Inferior parietal cortex (tissue), 1 donor: ENCODE results near the gene TUB.
A peak's percentile ranks its signal among the peaks of the same experiment; 100 is the strongest.

Source experiments
- DNase-seq: peaks from one replicate; pipeline ENCODE4 v3.0.0-alpha.2; 2016; ENCODE audit errors: extremely low spot score

The TUB gene

GRCh38 chr11:8107642-8108041 lies 26.6 kb downstream of the TUB start:
- DNase-seq: no peak

DNA sequence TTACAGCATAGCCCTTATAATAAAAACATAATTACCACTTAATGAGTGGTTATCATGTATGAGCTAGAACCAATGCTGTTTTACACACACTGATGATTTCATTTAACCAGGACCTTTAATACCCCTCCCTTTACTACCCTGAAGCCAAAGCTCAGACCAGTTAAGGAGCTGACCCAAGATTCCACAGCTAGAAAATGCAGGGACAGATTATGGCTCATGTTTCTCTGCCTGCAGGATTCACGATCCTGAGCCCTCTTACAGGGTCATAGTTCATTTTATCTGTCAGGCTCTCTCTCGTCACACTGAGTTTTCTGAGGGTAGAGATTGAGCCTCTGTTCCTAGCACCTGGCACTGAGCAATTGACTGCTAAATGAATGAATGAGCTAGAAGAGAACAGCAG lies 27.4 kb downstream of the TUB start:
- DNase-seq: no peak

DNA sequence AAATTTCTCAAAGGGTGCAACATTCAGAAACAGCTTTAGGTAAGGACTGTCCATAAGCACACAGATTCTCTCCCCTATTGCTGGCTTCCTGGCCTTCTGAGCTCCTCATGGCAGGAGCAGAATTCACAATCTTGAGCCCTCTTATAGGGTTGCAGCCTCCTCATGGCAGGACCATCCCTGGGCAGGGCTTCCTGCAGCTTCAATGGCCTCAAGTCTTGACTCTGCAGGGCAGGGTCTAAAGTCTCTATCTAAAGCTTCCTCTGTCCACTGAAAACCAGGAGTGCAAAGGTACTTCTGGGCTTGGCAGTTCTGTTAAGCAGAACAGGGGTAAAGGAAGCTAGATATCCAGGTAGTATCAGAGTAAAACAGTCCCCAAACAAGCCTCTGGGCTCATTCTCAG lies 28.7 kb downstream of the TUB start:
- no peak for DNase-seq

DNA sequence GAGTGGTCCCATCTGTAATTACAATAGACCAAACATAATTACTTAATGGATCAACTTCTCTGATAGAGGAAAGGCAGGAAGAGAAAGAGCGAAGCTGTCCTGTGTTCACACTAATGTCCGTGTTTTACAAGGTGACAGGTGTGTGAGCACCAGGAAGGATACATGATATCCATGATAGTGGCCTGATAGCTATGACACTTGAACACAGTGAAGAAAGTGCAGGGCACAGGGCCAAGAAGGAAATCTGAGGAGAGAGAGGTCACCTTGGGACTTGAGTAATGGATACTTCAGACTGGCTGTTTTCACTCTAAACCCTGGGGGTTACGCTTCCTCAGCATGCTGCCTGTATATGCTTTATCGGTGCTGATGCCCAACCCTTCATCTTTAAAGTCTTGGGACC lies 29.4 kb downstream of the TUB start:
- DNase-seq: no peak

- DNase-seq: peak; percentile 52
These were observed 30.6 kb downstream of the TUB start for GRCh38 chr11:8111636-8112035.

- DNase-seq: no peak
These were observed 41.3 kb downstream of the TUB start for GRCh38 chr11:8122173-8122764.

GRCh38 chr11:8126649-8127289 lies 45.8 kb downstream of the TUB start:
- no peak for DNase-seq

DNA sequence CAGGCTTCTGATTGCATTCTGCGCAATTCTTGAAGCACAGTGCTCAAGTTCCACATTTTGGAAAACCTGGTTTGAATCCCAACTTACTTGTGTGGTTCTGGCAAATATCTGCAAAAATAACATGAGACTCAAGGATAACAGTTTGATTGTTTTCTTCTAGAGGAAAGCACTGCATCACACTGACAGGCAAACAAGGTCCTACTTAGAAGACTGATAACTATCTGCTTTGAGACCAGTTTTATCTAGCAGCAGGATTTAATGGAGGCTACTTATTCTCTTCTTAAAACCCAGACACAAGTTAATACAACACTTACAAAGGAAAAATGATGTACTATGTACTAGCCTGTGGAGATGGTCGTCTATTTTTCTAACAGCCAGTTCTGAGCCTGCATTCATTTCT lies 46.4 kb downstream of the TUB start:
- no peak for DNase-seq

- no peak for DNase-seq
These were observed 57.5 kb downstream of the TUB start for GRCh38 chr11:8138526-8138925.

DNA sequence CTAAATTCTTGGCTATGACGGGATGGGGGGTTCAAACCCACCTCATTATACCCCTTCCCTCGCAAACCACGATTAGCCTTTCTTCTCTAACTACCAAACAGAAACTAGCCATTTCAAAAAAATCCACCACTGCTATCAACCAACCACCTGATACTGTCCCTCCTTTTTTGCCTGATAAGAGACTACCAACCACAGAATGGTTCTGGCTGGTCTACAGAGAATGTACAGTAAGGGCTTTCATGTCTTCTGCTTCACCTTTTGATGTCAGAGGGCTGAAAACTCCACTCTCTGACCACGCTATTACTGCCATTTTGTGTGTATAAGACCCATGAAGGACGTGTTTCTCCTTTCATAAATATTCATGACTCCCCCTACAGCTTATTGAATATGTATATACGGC lies 68.7 kb downstream of the TUB start:
- DNase-seq: no peak
